ENCODE measurements around the gene HDAC11.
"Not testable (repeated sequence)": the region's sequence is repeated elsewhere in the genome, so short reads cannot be mapped to it uniquely, and the experiment has no call there.

The HDAC11 gene

GRCh38 chr3:13472286-13472685, 7.8 kb upstream of the HDAC11 start:
- no peak for DNase-seq

- no peak for DNase-seq
Observed at GRCh38 chr3:13473020-13473419, 7.1 kb upstream of the HDAC11 start.

- no peak for DNase-seq
Observed at GRCh38 chr3:13474021-13474420, 6.1 kb upstream of the HDAC11 start.

- no peak for DNase-seq
Observed at GRCh38 chr3:13474776-13475303, 5.3 kb upstream of the HDAC11 start.

- DNase-seq: no peak
Observed at GRCh38 chr3:13475871-13476590, 4.1 kb upstream of the HDAC11 start.

GRCh38 chr3:13477943-13478342, 2.2 kb upstream of the HDAC11 start:
- no peak for DNase-seq

GRCh38 chr3:13479332-13479581, 849 bp upstream of the HDAC11 start:
- DNase-seq: no peak

GRCh38 chr3:13480340-13481318, 523 bp downstream of the HDAC11 start:
- DNase-seq: no peak

- no peak for DNase-seq
Observed at GRCh38 chr3:13482106-13482690, 2.1 kb downstream of the HDAC11 start.

GRCh38 chr3:13483286-13483685, 3.2 kb downstream of the HDAC11 start:
- DNase-seq: no peak

- DNase-seq: no peak
Observed at GRCh38 chr3:13483988-13484695, 4.0 kb downstream of the HDAC11 start.

- no peak for DNase-seq
Observed at GRCh38 chr3:13484851-13485590, 4.9 kb downstream of the HDAC11 start.

GRCh38 chr3:13485630-13486562, 5.8 kb downstream of the HDAC11 start:
- DNase-seq: not testable (repeated sequence)

GRCh38 chr3:13487403-13487802, 7.3 kb downstream of the HDAC11 start:
- no peak for DNase-seq

- no peak for DNase-seq
Observed at GRCh38 chr3:13491206-13491974, 11.3 kb downstream of the HDAC11 start.

GRCh38 chr3:13492048-13492447, 11.9 kb downstream of the HDAC11 start:
- DNase-seq: no peak

- no peak for DNase-seq
Observed at GRCh38 chr3:13492976-13493866, 13.1 kb downstream of the HDAC11 start.

- no peak for DNase-seq
Observed at GRCh38 chr3:13493867-13494441, 13.8 kb downstream of the HDAC11 start.

Measured in amniotic stem cell (primary cell).